Urinary bladder (tissue), 4 donors: ENCODE measurements around the gene GAS7. TPM values are rescaled to one million over a fixed set of nuclear protein-coding genes. Genes with fewer than 3 reads are reported as not detected.

Experiments
- DNase-seq: peaks from one replicate; pipeline ENCODE4 v3.0.0-alpha.2; 2015; ENCODE audit errors: extremely low spot score
- H3K27ac ChIP-seq: one replicate; pipeline ENCODE4 v1.5.1; 2013; ENCODE audit warnings: low read depth, mild to moderate bottlenecking, moderate library complexity
- H3K36me3 ChIP-seq: one replicate; pipeline ENCODE4 v1.6.1; 2013; ENCODE audit warnings: mild to moderate bottlenecking, moderate library complexity; ENCODE audit not compliant: insufficient read depth
- H3K4me1 ChIP-seq: one replicate; pipeline ENCODE4 v1.6.1; 2013; ENCODE audit warnings: mild to moderate bottlenecking, moderate library complexity; ENCODE audit not compliant: insufficient read depth
- H3K4me3 ChIP-seq: one replicate; pipeline ENCODE4 v1.5.1; 2013; ENCODE audit warnings: low read depth, low read length
- WGBS: extraction: QIAGEN DNeasy Blood & Tissue Kit; methylation state at CpG from one replicate; pipeline ENCODE4 v1.1.7; 2013; 5-methylcytosine and 5-hydroxymethylcytosine counted together
- polyA plus RNA-seq: library from polyadenylated mRNA; stranded (reverse); fragments of 200-250 nt; gene quantifications from one replicate; pipeline ENCODE4 v1.2.3, GENCODE V29; 2013
- total RNA-seq: library from RNA; depleted of rRNA; stranded (reverse); fragments of >200 nt; gene quantifications from one replicate; pipeline ENCODE4 v1.2.3, GENCODE V29; 2014
- donor health status: healthy with polysubstance abuse.
- donor health status: healthy.

The GAS7 gene
- total and polyA plus RNA-seq, 2 donors = 32.7 to 86.7 TPM

DNA sequence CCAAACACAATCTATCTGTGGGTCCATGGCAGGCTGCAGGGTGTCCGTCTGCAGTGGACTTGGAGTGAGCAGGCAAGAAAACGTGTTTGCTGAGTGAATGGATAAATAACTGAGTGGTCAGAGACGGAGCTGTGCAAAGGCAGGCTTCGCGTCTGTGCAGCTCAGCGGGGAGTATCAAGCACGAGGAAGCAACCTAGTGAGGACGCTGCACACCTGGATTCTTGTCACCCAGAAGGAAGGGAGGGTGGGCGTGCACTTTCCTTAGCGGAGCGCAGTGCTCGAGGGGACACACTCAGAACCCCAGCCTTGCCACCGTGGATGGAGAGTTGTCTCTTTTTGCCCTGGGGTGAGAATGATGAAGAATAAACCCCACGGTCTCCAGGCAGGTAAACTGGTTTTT, 291.8 kb downstream of the GAS7 start:
- no peak overlapping the region for H3K4me3 ChIP-seq
- H3K27ac ChIP-seq = no peak overlapping the region
- H3K4me1 ChIP-seq = no peaks in the 10 kb centered on the region
- WGBS = 72% methylated on average over 14 of the region's 14 CpGs
- H3K36me3 ChIP-seq = no peaks in the 10 kb centered on the region
- DNase-seq = no peak

DNA sequence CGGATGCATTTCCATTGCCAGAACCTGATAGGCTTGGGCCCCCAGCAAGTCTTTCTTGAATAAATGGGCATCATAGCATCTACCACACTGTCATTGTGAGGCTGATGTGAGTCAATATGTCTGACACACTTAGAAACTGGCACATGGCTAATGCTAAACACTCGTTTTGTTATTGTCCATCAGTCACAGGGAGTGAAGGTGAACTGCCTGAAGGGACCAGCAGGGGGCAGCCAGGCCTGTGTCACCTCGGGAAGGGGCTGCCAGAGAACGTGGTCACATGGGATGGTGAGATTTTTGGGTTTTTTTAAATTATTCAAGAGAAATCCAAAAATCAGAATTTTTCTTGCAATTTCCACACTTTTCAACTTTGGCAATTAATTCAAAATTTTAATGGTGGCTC, 292.5 kb downstream of the GAS7 start:
- Histone ChIP-seq H3K4me3 (no peak overlapping the region), H3K4me1 (no peaks in the 10 kb centered on the region), H3K36me3 (no peaks in the 10 kb centered on the region), H3K27ac (no peak overlapping the region)
- DNase-seq = no peak
- WGBS = 14% methylated on average over 4 of the region's 4 CpGs

DNA sequence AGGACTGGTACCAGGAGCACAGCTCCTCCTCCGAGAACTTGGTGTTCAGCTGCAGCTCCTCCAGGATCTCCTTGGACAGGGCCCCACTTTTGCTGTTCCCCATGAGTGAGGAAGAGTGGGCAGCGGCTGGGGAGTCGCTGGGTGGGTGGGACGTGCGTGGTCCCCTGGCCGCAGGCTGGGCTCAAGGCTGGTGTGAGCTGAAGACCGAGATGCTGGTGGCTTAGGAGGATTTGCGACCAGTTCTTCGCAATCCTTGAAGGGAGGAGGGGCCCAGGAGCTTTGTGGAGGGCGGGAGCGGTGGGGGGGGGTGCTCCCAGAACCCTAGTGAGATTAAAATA, 293.4 kb downstream of the GAS7 start, which contains the start of gene RCVRN:
Gene RCVRN (minus strand): TSS at position 194 of the 338 bp plus-strand sequence. CDS start 91 bp downstream, at position 103.
- H3K36me3 ChIP-seq = no peaks in the 10 kb centered on the region
- no peak for DNase-seq

DNA sequence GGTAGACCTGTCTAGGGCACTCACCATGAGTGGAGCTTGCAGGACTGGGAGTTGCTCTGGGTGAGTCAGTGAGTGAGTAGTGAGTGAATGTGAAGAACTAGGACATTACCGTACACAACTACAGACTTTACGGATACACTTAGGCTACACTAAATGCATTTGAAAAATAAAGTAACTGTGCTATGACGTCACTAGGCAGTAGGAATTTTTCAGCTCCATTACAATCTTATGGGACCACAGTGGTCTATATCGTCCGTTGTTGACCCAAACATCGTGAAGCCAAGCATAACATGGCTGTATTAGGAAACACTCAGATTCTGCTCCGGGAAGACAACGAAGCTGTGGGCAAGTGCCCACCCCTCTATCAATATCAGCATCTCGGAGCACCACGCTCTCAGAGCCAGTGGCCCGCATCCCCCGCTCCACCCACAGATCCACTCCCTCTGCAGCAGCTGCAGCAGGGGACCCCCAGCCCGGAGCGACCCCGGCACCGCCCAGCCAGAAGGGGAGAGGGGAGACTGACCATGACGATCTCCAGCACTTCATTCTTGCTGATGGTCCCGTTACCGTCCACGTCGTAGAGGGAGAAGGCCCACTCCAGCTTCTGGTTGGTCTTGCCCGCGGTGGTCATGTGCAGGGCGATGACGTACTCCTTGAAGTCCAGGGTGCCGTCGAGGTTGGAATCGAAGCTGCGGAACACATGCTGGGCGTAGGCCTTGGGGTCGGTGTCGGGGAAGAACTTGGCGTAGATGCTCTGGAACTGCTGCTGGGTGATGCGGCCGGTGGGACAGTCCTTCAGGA, 293.9 kb downstream of the GAS7 start:
- no peak for DNase-seq
- no peaks in the 10 kb centered on the region for H3K36me3 ChIP-seq
- H3K4me1 ChIP-seq = no peaks in the 10 kb centered on the region
- H3K27ac ChIP-seq = no peak overlapping the region
- WGBS = 97% methylated on average over 35 of the region's 35 CpGs
- H3K4me3 ChIP-seq = no peak overlapping the region

More for the DNA sequence above, 293.4 kb downstream of the GAS7 start, which contains the start of gene RCVRN:
- Histone ChIP-seq H3K4me1 (no peaks in the 10 kb centered on the region), H3K27ac (no peak within 1 kb of the TSS), H3K4me3 (no peak within 1 kb of the TSS)
- 95% methylated on average over 11 of the region's 11 CpGs for WGBS

DNA sequence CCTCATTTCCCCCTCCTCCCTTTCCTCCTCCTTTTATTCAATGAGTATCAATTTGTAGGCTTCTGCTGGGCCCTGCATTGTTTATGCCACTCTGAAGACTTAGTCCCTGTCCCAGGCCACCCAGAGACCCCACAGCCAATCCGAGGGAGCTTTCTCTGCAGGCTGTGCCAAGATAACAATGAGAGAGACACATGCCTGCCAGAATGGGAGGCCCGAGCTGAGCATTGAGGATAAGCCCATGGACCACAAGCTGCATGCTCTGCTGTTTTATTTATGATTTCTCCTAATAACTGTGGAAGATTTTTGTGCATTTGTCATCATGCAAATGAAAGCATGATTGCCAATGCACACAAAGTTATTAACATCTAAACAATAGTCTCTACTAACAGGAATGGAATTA, 296.3 kb downstream of the GAS7 start:
- H3K4me3 ChIP-seq = no peak overlapping the region
- DNase-seq = no peak
- 31% methylated on average over 2 of the region's 2 CpGs for WGBS
- H3K4me1 ChIP-seq = no peaks in the 10 kb centered on the region
- no peaks in the 10 kb centered on the region for H3K36me3 ChIP-seq
- no peak overlapping the region for H3K27ac ChIP-seq

DNA sequence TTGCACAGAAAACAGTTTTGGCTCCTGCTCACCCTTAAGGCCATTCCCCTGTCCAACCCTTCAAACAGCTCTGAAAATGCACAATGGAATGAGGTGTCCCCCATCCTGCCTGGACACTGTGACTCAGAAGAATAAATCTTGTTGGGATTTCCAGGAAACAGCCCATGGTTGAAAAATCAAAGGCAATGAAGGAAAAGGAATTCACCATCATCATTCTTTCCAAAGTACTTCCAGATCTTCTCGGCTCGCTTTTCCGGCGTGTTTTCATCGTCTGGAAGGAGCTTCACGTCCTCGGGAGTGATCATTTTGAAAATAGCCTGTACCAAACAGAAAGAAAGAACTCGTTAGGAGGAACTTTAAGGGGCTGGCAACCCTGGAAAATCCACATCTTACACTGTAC, 297.6 kb downstream of the GAS7 start:
- Histone ChIP-seq H3K36me3 (no peaks in the 10 kb centered on the region), H3K4me3 (no peak overlapping the region), H3K27ac (no peak overlapping the region), H3K4me1 (no peaks in the 10 kb centered on the region)
- whole genome bisulfite sequencing = 24% methylated on average over 8 of the region's 8 CpGs
- DNase-seq = no peak

DNA sequence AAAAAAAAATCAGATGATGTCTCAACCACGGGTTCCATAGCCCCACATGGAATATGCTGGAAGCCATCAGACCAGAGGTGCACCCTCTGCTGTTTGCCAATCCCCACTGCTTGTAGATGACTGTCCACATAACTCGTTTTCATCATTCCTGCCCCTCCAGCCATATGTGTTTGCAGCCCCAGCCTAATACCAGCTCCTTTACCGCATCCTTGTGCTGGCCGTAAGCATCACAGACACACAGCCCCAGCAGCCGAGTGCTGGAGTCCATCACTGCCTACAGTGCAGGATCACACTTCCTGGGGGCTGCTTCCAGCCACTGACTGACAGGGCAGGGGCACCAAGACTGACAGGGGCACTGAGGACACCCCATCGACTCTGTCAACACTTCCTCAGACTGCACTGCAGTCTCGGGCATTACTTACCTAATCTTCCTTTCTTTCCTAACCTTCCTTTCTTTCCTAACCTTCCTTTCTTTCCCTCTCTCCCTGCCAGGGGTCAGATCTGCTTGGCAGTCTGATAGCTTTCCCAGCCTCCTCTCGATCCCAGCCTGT, 298.3 kb downstream of the GAS7 start:
- DNase-seq = no peak
- WGBS = 45% methylated on average over 8 of the region's 8 CpGs
- no peaks in the 10 kb centered on the region for H3K36me3 ChIP-seq
- H3K27ac ChIP-seq = no peak overlapping the region
- H3K4me1 ChIP-seq = no peaks in the 10 kb centered on the region
- H3K4me3 ChIP-seq = no peak overlapping the region

DNA sequence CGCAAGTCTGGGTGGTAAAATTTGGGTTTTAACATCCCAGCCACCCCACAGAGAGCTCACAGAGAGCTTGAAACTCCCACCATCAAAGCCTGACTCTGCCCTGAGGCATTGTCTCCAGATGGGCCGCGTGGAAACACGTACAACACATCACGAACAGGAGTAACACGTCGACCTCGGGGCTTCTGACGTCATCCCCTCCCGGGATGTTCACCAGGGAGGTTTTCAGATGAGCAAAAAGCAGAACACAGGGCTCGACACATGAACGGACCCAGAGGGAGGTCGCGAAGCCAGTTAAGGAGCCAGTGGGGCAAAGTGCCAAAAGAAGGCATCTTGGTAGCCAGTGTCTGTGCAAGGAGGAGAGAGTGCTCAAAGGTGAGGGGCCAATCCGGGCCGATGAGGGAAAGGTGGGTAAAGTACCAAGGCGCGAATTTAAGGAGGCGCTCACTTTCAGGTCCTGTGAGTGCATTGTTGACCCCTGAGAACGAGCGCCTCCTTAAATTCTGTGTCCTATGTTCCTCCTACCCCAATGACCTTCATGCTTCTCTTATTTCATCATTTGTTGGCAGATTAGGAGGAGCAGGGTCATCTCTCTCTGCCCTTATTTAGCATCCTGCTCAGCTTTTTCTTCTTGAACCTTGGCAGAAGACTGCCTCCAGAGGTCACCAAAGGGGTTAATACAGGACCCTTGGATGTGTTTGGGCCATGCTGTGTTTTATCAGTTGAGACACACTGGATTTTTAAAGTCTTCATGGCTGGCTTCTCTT, 298.9 kb downstream of the GAS7 start:
- WGBS = 66% methylated on average over 21 of the region's 21 CpGs
- Histone ChIP-seq H3K4me3 (no peak overlapping the region), H3K27ac (no peak overlapping the region), H3K36me3 (no peaks in the 10 kb centered on the region), H3K4me1 (no peaks in the 10 kb centered on the region)
- no peak for DNase-seq

DNA sequence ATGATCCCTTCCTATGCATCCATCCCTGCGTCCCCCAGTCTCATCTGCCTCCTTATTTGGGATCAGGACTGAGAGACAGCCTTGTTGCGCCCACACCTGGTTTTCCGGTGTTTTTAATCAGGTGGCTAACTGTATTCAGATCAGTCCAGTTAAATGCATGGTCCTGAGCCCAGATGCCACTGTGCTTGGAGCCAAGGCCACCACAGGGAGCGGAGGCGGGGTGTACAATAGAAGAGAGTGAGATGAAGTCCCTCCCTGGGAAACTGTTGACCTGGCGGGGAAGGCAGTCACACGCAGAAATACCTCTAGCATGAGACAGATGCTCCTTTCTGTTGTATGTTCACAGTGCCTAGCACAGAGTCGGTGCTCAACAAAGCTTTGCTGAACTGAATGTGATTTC, 299.6 kb downstream of the GAS7 start:
- H3K27ac ChIP-seq = no peak overlapping the region
- no peak for DNase-seq
- H3K4me1 ChIP-seq = no peaks in the 10 kb centered on the region
- no peak overlapping the region for H3K4me3 ChIP-seq
- WGBS = 96% methylated on average over 8 of the region's 8 CpGs
- no peaks in the 10 kb centered on the region for H3K36me3 ChIP-seq

DNA sequence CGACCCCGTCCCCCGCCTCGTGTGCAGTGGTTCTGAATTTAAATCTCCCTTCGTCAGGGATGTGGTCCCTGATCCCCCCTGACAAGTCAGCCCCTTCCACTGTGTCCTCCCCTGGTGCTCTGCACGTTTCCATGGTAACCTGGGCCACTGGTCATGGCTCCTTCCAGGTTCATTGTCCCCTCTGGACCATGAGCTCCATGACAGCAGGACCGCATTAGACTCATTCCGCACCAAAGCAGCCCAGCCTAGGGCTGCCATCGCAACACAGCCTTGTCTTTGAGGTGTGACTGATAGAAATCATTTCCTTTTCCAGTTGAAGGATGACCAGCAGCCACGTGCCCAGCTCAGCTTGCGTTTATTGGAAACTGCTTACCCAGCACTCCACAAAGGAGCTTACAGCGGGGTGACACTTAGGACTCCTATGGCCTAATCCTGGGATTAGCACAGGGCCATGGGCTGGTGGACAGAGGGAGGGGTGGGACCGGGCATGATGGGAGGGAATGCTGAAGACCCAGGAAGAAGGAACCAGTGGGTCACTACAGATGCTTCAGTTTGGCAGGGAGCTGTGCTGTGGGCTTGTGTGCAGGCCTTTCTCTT, 300.9 kb downstream of the GAS7 start:
- Histone ChIP-seq H3K4me3 (no peak overlapping the region), H3K4me1 (no peaks in the 10 kb centered on the region), H3K36me3 (no peaks in the 10 kb centered on the region), H3K27ac (no peak overlapping the region)
- 87% methylated on average over 13 of the region's 13 CpGs for WGBS
- DNase-seq = no peak

DNA sequence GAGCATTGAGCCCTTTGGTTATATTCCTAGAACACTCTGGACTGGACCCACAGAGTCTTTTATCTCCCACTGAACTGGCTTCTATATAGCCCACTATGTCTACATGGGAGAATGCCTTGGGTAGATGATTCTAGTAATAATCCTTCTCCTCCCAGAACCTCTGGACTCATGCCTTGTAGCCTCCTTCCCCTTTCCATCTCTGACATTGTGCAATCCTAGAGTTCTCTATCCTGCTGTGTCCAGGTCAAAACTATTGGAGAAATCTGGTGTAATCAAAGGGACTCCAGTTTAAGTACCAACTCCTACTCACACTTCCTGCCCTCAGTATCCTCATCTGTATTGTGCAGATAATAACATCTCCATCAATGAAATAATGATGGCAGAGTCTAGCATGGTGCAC, 302.5 kb downstream of the GAS7 start:
- no peak for DNase-seq
- no peak overlapping the region for H3K27ac ChIP-seq
- H3K36me3 ChIP-seq = no peaks in the 10 kb centered on the region
- no peaks in the 10 kb centered on the region for H3K4me1 ChIP-seq
- no peak overlapping the region for H3K4me3 ChIP-seq

DNA sequence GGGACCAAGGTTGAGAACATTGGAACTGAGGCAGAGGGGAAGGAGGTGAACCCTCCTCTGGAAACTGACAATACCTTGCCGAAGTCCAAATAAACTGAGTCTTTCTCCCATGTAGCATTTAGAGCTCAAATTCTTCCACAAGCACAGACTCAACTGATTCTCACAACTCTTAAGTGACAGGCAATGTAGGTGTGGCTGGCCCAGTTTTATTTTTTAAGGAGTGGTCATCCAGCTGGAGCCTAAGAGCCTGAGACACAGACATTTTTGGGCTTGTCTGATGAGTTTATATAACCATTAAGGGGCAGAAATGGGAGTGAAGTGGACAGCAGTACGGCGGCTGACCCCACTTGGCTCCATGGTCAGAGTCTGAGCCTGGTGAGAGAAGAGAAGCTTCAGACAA, 304.2 kb downstream of the GAS7 start:
- no peak for DNase-seq
- no peak overlapping the region for H3K27ac ChIP-seq
- WGBS = 96% methylated on average over 3 of the region's 3 CpGs

DNA sequence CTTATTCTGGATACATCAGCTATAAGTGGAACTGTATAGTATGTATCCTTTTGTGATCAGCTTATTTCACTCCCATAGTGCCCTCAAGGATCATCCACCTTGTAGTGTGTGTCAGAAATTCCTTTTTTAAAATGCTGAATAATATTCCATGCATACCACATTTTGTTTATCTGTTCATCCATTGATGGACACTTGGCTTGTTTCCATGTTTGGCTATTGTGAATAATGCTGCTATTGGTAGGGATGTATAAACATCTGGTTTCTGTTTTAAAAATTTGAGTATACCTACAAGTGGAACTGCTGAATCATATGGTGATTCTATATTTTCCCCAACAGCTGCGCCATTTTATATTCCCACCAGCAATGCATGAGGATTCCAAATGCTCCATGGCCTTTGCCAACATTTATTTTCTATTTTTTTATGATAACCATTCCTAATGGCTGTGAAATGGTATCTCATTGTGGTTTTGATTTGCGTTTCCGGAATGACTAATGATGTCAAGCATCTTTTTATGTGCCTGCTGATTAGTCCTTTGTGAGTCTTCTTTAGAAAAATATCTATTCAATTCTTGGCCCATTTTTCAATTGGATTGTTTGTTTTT, 304.9 kb downstream of the GAS7 start:
- Histone ChIP-seq H3K36me3 (no peaks in the 10 kb centered on the region), H3K27ac (no peak overlapping the region), H3K4me1 (no peaks in the 10 kb centered on the region), H3K4me3 (no peak overlapping the region)
- WGBS = 74% methylated on average over 3 of the region's 3 CpGs
- no peak for DNase-seq

More for the DNA sequence above, 304.2 kb downstream of the GAS7 start:
- Histone ChIP-seq H3K4me3 (no peak overlapping the region), H3K36me3 (no peaks in the 10 kb centered on the region), H3K4me1 (no peaks in the 10 kb centered on the region)
